HG02610 (cell line): Measurements from ENCODE around the gene LMAN1L.

Experiments
- ATAC-seq: cut with Tn5 transposase; IDR thresholded peaks from one replicate; pipeline ENCODE4 v1.9.1; 2021; ENCODE audit warnings: mild to moderate bottlenecking, moderate library complexity; ENCODE audit not compliant: unreplicated experiment

The LMAN1L gene

DNA sequence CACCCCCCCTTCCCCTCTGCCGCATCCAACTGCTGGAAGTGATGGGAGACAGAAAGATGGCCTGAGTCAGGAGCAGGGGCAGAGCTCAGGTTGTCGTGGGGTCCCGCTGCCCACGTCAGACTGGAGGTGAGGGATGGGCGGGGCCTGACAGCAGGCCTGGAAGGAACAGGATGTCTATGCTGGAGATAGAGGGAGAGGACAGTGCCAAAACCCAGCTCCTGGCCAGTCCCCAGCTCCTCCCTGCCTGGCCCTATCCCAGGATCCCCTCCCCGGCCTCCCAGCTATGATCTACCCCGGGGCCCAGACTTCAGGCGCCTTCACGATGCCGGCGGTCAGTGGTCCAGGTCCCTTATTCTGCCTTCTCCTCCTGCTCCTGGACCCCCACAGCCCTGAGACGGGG is at the start of gene LMAN1L:
Gene LMAN1L (plus strand): TSS at position 303 of the 400 bp plus-strand sequence. CDS start 20 bp downstream, at position 323.
- ATAC-seq, result no peak

DNA sequence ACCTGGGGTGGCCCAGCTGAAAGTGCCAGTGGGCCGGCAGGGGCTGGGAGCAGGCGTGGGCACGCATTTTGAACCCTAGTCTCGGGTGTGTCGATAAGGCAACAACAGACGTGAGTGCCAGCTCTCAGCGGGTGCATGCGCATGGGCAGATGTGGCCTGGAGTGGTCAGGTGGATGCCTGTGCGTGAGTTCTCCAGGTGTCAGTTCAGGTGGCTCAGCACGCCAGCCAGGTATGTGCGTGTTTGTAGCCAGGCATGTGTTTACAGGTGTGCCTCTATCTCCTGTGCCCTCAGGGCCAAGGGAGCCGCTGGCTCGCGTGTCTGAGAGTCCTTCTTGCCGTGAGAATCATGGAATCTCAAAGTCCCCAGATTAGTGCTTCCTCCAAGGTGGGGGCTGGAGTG is 49.2 kb upstream of the LMAN1L start:
- no peak for ATAC-seq

GRCh38 chr15:74767167-74768098 is 45.2 kb upstream of the LMAN1L start:
- ATAC-seq, result no peak

GRCh38 chr15:74768099-74768770 is 44.4 kb upstream of the LMAN1L start:
- no peak for ATAC-seq

DNA sequence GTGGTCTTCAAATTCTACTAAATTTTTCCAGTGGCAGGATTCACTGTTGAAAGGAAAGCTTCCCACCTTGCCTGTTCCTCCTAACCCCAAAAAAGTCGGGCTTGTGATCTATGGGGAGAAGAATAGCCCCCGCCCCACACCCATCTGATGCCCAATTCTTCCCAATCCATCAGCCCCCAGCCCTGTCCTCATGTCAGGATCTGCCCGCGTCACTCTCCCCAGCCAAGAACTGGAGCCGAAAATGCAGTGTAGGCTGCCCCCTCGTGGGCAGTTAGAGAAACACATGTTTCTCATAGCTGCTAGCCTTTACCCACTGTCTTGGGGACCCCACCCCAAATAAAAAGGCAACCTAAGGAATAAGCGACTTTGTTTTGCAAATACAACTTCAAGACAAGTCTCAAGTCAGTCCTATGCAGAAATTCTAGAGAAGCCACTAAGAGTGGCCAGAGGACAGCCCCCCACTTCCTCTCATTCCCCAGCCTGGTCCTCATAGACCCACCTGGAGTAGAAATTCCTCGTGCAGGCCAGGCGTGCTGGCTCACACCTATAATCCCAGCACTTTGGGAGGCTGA is 43.8 kb upstream of the LMAN1L start:
- ATAC-seq, result no peak

- no peak for ATAC-seq
Measured at GRCh38 chr15:74769463-74770025, 43.1 kb upstream of the LMAN1L start.

- no peak for ATAC-seq
Measured at GRCh38 chr15:74770211-74770903, 42.3 kb upstream of the LMAN1L start.

- ATAC-seq, result no peak
Measured at GRCh38 chr15:74773329-74773728, 39.3 kb upstream of the LMAN1L start.

DNA sequence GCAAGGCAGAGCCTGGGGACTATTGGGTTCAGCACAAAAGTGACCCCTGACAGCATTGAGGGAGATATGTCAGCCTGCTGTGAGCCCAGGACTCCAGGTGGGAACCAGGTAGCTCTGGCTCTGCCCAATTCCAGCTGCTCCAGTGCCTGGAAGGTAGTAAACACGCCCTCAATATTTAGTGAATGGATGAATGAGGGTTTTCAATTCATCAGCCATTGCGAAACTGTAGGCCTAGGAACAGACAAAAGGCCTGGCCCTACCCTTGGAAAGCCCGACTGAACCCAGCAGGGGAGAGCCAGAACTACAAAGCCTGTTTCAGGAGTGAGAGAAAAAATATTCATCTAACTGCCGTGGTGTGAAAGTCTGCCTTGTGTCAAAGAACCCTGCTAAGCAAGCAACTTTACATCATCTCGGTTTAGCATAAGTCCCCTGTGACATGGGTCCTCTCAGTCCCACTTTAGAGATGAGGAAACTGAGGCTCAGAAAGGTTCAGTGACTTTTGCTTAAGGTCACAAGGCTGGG is 38.8 kb upstream of the LMAN1L start:
- ATAC-seq, result no peak

GRCh38 chr15:74775132-74775562 is 37.5 kb upstream of the LMAN1L start:
- no peak for ATAC-seq

- ATAC-seq, result no peak
Measured at GRCh38 chr15:74775894-74776293, 36.7 kb upstream of the LMAN1L start.

DNA sequence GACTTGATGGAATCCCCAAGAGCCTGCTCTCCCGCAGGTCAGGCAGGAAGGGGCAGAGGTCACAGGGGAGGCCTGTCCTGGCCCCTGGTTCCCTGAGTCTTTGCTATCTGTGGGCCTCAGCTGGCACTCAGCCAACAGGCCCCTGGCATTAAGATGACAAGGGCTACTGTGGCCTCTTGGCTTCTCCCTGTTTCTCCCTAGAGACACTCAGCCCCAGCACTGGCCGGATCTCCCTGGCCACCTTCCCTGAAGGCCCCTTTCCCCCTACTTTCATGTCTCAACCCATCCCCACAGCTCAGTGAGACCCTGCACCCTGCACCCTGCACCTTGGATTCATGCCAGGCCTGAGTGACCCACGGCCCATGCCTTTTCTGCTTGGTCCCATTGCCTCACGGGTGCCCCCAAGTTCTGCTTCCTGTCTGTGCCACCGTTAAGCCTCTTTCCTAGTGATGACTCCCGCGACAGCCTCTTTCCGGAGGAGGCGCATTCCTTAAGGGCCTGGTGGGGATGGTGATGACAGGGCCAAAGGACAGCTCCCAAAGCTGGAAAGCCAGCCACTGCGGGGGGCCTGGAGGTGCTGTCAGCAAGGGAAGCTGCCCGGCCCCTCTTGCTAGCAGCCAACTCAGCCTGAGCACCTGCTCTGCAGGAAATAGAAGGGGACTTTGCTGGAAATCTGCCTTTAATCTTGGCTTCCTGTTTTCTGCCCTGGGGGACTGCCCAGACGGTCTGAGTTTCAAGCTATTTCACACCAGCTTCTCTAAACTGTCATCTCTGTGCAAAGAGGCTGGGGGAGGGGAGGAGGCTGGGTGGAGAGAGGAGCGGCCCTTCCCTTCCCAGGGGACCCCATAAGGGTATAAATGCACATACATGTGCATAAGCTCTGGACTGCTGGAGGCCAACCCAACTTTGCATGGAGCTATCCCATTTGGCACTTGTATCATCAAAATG is 35.5 kb upstream of the LMAN1L start:
- ATAC-seq, result peak; percentile 40

- ATAC-seq, result peak; percentile 8
Measured at GRCh38 chr15:74777769-74778598, 34.7 kb upstream of the LMAN1L start.

DNA sequence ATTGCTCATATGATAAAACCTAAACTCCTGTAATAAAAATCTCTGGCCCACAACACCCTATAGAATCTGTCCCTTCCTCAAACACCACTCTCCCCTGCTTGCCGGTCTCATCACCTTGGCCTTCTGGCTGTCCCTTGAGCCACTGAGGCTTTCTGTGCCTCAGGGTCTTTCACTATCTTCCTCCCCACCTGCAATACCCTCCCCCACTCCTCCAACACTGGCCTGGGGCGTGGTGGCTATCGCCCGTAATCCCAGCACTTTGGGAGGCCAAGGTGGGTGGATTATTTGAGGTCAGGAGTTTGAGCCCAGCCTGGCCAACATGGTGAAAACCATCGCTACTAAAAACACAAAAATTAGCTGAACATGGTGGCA is 34.0 kb upstream of the LMAN1L start:
- no peak for ATAC-seq

GRCh38 chr15:74779162-74779648 is 33.4 kb upstream of the LMAN1L start:
- ATAC-seq, result no peak

DNA sequence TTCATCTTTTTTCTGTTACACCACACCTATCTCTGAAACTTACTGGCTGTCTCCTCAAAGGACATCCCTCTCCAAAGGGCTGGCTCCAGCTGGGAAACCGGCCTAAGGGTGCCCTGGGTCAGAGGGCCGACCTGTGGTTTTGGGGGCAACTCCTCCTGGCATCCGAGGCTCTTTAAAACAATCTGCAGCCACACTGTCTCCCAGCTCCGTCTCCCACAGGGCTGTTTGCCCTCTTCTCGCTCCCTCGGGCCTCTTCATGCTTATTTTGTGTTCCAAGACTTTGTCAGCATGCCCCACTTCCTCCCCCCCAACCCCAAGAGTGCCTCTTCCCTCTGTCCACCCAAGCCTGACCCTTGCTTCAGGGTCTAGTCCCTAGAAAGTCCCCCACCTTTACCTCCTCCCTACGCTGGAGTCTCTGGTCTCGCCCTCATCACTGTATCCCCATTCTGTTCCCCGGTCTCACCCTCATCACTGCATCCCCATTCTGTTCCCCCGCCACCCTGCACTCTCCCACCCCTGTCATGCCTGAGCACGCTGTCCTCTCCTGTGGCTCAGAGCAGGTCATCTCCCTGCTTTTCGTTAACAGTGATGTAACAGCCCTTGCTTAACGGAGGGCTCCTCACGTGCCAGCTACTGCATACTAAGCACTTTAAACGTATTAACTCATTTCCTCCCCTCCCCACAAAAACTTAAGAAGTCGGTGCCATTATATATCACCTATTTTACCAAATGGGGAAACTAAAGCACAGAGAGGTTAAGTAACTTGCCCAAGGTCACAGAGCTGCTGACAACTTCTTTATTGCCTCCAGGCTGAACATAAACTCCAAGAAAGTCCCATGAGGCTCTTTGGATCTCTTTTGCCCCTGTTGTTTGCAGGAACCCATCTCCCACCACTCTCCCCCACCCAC is 31.9 kb upstream of the LMAN1L start:
- no peak for ATAC-seq
